ENCODE data around the gene ERC2.

DNA sequence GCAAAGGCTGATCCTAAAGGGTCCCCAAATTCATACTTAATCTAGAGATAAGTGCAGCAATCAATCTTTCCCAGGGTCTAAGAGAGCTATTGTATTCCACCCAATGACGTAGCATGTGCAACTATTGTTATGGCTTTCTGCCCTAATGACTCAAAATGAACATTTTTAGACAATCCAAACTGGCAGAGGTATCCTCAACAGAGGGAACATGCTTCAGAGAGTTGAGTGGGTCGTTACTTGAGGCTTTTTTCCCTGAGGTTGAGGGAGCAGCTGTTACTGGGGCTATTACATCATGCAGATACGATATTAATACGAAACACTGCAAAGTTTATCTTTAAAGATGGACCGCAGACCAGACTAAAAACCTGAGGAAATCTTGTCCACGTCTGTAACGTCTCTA, 702.9 kb downstream of the ERC2 start:
- TF ChIP-seq POLR2A (IDR thresholded peaks at IDR 0.05; ENCODE audit: low read depth, low read length) (no peak), POLR2AphosphoS5 (IDR thresholded peaks at IDR 0.05; ENCODE audit: insufficient read depth, low read depth, low read length) (no peak), MYC (IDR thresholded peaks at IDR 0.05; ENCODE audit: low read depth, low read length) (no peak), MAX (IDR thresholded peaks at IDR 0.05; ENCODE audit: insufficient read depth, insufficient read length) (no peak), EZH2 (IDR thresholded peaks at IDR 0.05; ENCODE audit: borderline replicate concordance, low read depth, low read length, severe bottlenecking) (no peak), FOS (IDR thresholded peaks at IDR 0.05; ENCODE audit: borderline replicate concordance, insufficient read depth, low read length) (no peak), JUN (IDR thresholded peaks at IDR 0.05; ENCODE audit: borderline replicate concordance, insufficient read depth, insufficient read length, low read depth) (no peak), GATA2 (IDR thresholded peaks at IDR 0.05; ENCODE audit: insufficient read depth, insufficient read length, low read depth, low read length) (no peak)
- TF ChIP-seq, protein P1, sequence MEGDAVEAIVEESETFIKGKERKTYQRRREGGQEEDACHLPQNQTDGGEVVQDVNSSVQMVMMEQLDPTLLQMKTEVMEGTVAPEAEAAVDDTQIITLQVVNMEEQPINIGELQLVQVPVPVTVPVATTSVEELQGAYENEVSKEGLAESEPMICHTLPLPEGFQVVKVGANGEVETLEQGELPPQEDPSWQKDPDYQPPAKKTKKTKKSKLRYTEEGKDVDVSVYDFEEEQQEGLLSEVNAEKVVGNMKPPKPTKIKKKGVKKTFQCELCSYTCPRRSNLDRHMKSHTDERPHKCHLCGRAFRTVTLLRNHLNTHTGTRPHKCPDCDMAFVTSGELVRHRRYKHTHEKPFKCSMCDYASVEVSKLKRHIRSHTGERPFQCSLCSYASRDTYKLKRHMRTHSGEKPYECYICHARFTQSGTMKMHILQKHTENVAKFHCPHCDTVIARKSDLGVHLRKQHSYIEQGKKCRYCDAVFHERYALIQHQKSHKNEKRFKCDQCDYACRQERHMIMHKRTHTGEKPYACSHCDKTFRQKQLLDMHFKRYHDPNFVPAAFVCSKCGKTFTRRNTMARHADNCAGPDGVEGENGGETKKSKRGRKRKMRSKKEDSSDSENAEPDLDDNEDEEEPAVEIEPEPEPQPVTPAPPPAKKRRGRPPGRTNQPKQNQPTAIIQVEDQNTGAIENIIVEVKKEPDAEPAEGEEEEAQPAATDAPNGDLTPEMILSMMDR (IDR thresholded peaks at IDR 0.05; ENCODE audit: extremely low read depth in 1 of 2, insufficient read depth in 1 of 2, low read depth in 1 of 2, low read length in 2 of 2), result no peak
